Panc1 (cell line): ENCODE results near the gene NEK7. TPM values are rescaled to one million over a fixed set of nuclear protein-coding genes. Genes with fewer than 3 reads are reported as not detected.

Experiments
- ATAC-seq: fragments of 200-7000 bp; cut with Tn5 transposase; 2 replicates; pipeline ENCODE4 v1.9.1; 2020; ENCODE audit warnings: mild to moderate bottlenecking, moderate library complexity
- BruUV-seq: library from RNA; stranded (reverse); fragments of 400-500 nt; replicated peaks from 2 replicates; lab custom pipeline; 2021; lab: Mats Ljungman, UMichigan
- CTCF ChIA-PET: fragments of 300-600 bp; sonication (Branson Sonifier 250); formaldehyde crosslinking; loops from one replicate; lab custom pipeline; 2022; ENCODE audit warnings: antibody characterized with exemption; lab: Charles Lee
- POLR2A ChIA-PET: fragments of 300-600 bp; sonication (Branson Sonifier 250); formaldehyde crosslinking; loops from one replicate; lab custom pipeline; 2022; ENCODE audit warnings: antibody characterized with exemption; lab: Charles Lee
- DNase-seq: peaks from one replicate; pipeline ENCODE4 v3.0.0-alpha.2; 2010; ENCODE audit warnings: low read depth, low spot score
- H3K27ac ChIP-seq: 2 replicates; pipeline ENCODE4 v1.5.1; 2011; ENCODE audit warnings: mild to moderate bottlenecking, low read length, inconsistent platforms
- H3K27me3 ChIP-seq: fragments of 200-500 bp; sonication (Bioruptor generic); 2 replicates; pipeline ENCODE4 v1.6.0; 2014; ENCODE audit warnings: low read length, inconsistent platforms; ENCODE audit not compliant: control insufficient read depth, insufficient read depth
- H3K36me3 ChIP-seq: fragments of 200-500 bp; sonication (Bioruptor generic); 2 replicates; pipeline ENCODE4 v1.5.1; 2014; ENCODE audit warnings: inconsistent platforms, mild to moderate bottlenecking, low read length, moderate library complexity; ENCODE audit not compliant: control insufficient read depth, insufficient read depth
- H3K4me1 ChIP-seq: 2 replicates; pipeline ENCODE4 v1.5.1; 2011; ENCODE audit warnings: inconsistent platforms, mild to moderate bottlenecking, low read length, moderate library complexity; ENCODE audit not compliant: control insufficient read depth, insufficient read depth
- H3K4me3 ChIP-seq, 2 experiments: 2 replicates each; pipeline ENCODE4 v1.5.1; 2011 to 2012; ENCODE audit warnings: low read depth in 2 of 2, low read length in 2 of 2, mild to moderate bottlenecking in 2 of 2, inconsistent platforms in 1 of 2, moderate library complexity in 1 of 2
- H3K9me3 ChIP-seq: fragments of 200-500 bp; sonication (Bioruptor generic); 2 replicates; pipeline ENCODE4 v1.5.1; 2014; ENCODE audit warnings: low read depth, mild to moderate bottlenecking, inconsistent platforms, low read length, moderate library complexity; ENCODE audit not compliant: control insufficient read depth, insufficient read depth
- CTCF ChIP-seq: fragments of 450-650 bp; IDR thresholded peaks from 2 replicates; pipeline ENCODE4 v1.5.1; 2017; ENCODE audit warnings: mild to moderate bottlenecking
- POLR2AphosphoS5 ChIP-seq: IDR thresholded peaks from 2 replicates; pipeline ENCODE4 v1.6.1; 2012; ENCODE audit warnings: mild to moderate bottlenecking, low read depth, low read length, moderate library complexity
- REST ChIP-seq, 2 experiments: IDR thresholded peaks; 2 replicates each; pipeline ENCODE4 v1.6.1; 2011 to 2012; ENCODE audit warnings: low read depth in 2 of 2, control low read depth in 1 of 2, low read length in 1 of 2, mild to moderate bottlenecking in 1 of 2, moderate library complexity in 1 of 2; ENCODE audit not compliant: insufficient read depth in 1 of 2
- SIN3A ChIP-seq: IDR thresholded peaks from 2 replicates; pipeline ENCODE4 v1.6.1; 2012; ENCODE audit warnings: low read depth, mild to moderate bottlenecking, low read length, moderate library complexity, borderline replicate concordance; ENCODE audit not compliant: insufficient read depth
- TCF7L2 ChIP-seq: IDR thresholded peaks from 2 replicates; pipeline ENCODE4 v1.6.1; 2011; ENCODE audit warnings: mild to moderate bottlenecking, low read depth, low read length, inconsistent platforms
- in situ Hi-C: cut with HindIII; loops from 2 replicates; pipeline ENCODE4 v1.10.0; 2016; ENCODE audit warnings: low sequenced_read_pairs, low pct_unique_long_range_greater_than_20kb
- intact Hi-C: fragments of 100-400 bp; cut with micrococcal nuclease; formaldehyde crosslinking; loops from one replicate; pipeline ENCODE4 v1.10.0; 2022; ENCODE audit not compliant: unreplicated experiment
- total RNA-seq: library from RNA; stranded (reverse); gene quantifications from one replicate; pipeline ENCODE4 v1.2.1, GENCODE V29; 2021; ENCODE audit not compliant: unreplicated experiment

The NEK7 gene
- total RNA-seq, 1 experiment from 2014 or later = 53.0 TPM

GRCh38 chr1:198199105-198199504 lies 42.3 kb downstream of the NEK7 start:
- no peaks in the 10 kb centered on the region for H3K9me3 ChIP-seq
- no peak overlapping the region for H3K4me3 ChIP-seq
- POLR2A ChIA-PET = no interaction called here
- H3K27me3 ChIP-seq = no peaks in the 10 kb centered on the region
- H3K36me3 ChIP-seq = no peaks in the 10 kb centered on the region
- BruUV-seq = no TSS peak
- DNase-seq (no peak), ATAC-seq (no peak)
- TF ChIP-seq REST (IDR thresholded peaks at IDR 0.05; ENCODE audit: insufficient read depth in 1 of 2, low read depth in 2 of 2, low read length in 1 of 2) (no peak), POLR2AphosphoS5 (no peak), TCF7L2 (no peak)
- CTCF ChIA-PET = no interaction called here
- no peaks in the 10 kb centered on the region for H3K4me1 ChIP-seq
- in situ Hi-C loops (no loop called here), intact Hi-C loops (no loop called here)
- no peak overlapping the region for H3K27ac ChIP-seq

- DNase-seq (no peak), ATAC-seq (no peak)
- intact Hi-C loops (no loop called here), in situ Hi-C loops (no loop called here)
- TF ChIP-seq SIN3A (no peak), TCF7L2 (no peak), REST (IDR thresholded peaks at IDR 0.05; ENCODE audit: insufficient read depth in 1 of 2, low read depth in 2 of 2, low read length in 1 of 2) (no peak), CTCF (no peak), POLR2AphosphoS5 (no peak)
- no peak overlapping the region for H3K27ac ChIP-seq
- ChIA-PET CTCF (no interaction called here), POLR2A (no interaction called here)
- no TSS peak for BruUV-seq
- no peaks in the 10 kb centered on the region for H3K36me3 ChIP-seq
- H3K4me3 ChIP-seq = no peak overlapping the region
- no peaks in the 10 kb centered on the region for H3K4me1 ChIP-seq
- H3K27me3 ChIP-seq = no peaks in the 10 kb centered on the region
- no peaks in the 10 kb centered on the region for H3K9me3 ChIP-seq
Measured at GRCh38 chr1:198201956-198202784, 45.4 kb downstream of the NEK7 start.
